Neutrophil (primary cell): ENCODE results near the gene CTSC.

Source experiments
- H3K27ac ChIP-seq: fragments of 200-600 bp; sonication (generic); 2 replicates; pipeline ENCODE4 v1.5.1; 2016; ENCODE audit warnings: mild to moderate bottlenecking, moderate library complexity
- H3K27me3 ChIP-seq: fragments of 200-600 bp; sonication (generic); 2 replicates; pipeline ENCODE4 v1.6.0; 2016; ENCODE audit warnings: mild to moderate bottlenecking
- H3K36me3 ChIP-seq: fragments of 200-600 bp; sonication (generic); 2 replicates; pipeline ENCODE4 v1.5.1; 2017
- H3K4me1 ChIP-seq, 2 experiments: fragments of 200-600 bp in 1 of 2; sonication (generic) in 1 of 2; 1 replicate in 1 of 2; 2 replicates in 1 of 2; pipeline versions ENCODE4 v1.5.1 to v1.6.1; 2013 to 2016; ENCODE audit warnings: low read depth in 1 of 2, low read length in 1 of 2, mild to moderate bottlenecking in 1 of 2, moderate library complexity in 1 of 2; ENCODE audit not compliant: control insufficient read depth in 1 of 2, insufficient read depth in 1 of 2
- H3K4me3 ChIP-seq, 2 experiments: fragments of 200-600 bp in 1 of 2; sonication (generic) in 1 of 2; 1 replicate in 1 of 2; 2 replicates in 1 of 2; pipeline ENCODE4 v1.5.1; 2013 to 2016; ENCODE audit warnings: low read depth in 1 of 2, low read length in 1 of 2, mild to moderate bottlenecking in 1 of 2, moderate library complexity in 1 of 2
- H3K9me3 ChIP-seq: fragments of 200-600 bp; sonication (generic); 2 replicates; pipeline ENCODE4 v1.5.1; 2016
- CTCF ChIP-seq: fragments of 200-600 bp; sonication (generic); IDR thresholded peaks from 2 replicates; pipeline ENCODE4 v1.5.1; 2016; ENCODE audit warnings: antibody characterized with exemption

Gene CTSC

GRCh38 chr11:88308576-88308975 lies 29.0 kb downstream of the CTSC start:
- H3K36me3 ChIP-seq: peaks cover 69% of the 10 kb centered on the region
- H3K27me3 ChIP-seq: no peaks in the 10 kb centered on the region
- H3K9me3 ChIP-seq: no peaks in the 10 kb centered on the region
- TF ChIP-seq CTCF: no peak
- no peaks in the 10 kb centered on the region for H3K4me1 ChIP-seq
- H3K27ac ChIP-seq: no peak overlapping the region
- H3K4me3 ChIP-seq: no peak overlapping the region

- no peak for TF ChIP-seq CTCF
- H3K36me3 ChIP-seq: peaks cover 74% of the 10 kb centered on the region
These were observed 29.6 kb downstream of the CTSC start for GRCh38 chr11:88307749-88308425.

GRCh38 chr11:88306785-88307184 lies 30.8 kb downstream of the CTSC start:
- Histone ChIP-seq H3K27ac (no peak overlapping the region), H3K4me1 (no peaks in the 10 kb centered on the region), H3K9me3 (no peaks in the 10 kb centered on the region), H3K36me3 (peaks cover 69% of the 10 kb centered on the region), H3K4me3 (no peak overlapping the region), H3K27me3 (no peaks in the 10 kb centered on the region)
- TF ChIP-seq CTCF: no peak

More at GRCh38 chr11:88307749-88308425, 29.6 kb downstream of the CTSC start:
- Histone ChIP-seq H3K9me3 (no peaks in the 10 kb centered on the region), H3K27me3 (no peaks in the 10 kb centered on the region), H3K4me3 (no peak overlapping the region), H3K27ac (no peak overlapping the region), H3K4me1 (no peaks in the 10 kb centered on the region)

GRCh38 chr11:88305430-88305829 lies 32.1 kb downstream of the CTSC start:
- no peaks in the 10 kb centered on the region for H3K4me1 ChIP-seq
- no peak overlapping the region for H3K4me3 ChIP-seq
- no peaks in the 10 kb centered on the region for H3K27me3 ChIP-seq
- H3K36me3 ChIP-seq: peaks cover 56% of the 10 kb centered on the region
- no peak for TF ChIP-seq CTCF
- no peaks in the 10 kb centered on the region for H3K9me3 ChIP-seq
- no peak overlapping the region for H3K27ac ChIP-seq

GRCh38 chr11:88304352-88304751 lies 33.2 kb downstream of the CTSC start:
- Histone ChIP-seq H3K36me3 (peaks cover 64% of the 10 kb centered on the region), H3K4me3 (no peak overlapping the region), H3K4me1 (no peaks in the 10 kb centered on the region), H3K9me3 (no peaks in the 10 kb centered on the region), H3K27ac (no peak overlapping the region), H3K27me3 (no peaks in the 10 kb centered on the region)
- TF ChIP-seq CTCF: no peak
